ENCODE measurements around the gene PDGFRB. TPM values are rescaled to one million over a fixed set of nuclear protein-coding genes. Genes with fewer than 3 reads are reported as not detected.

The PDGFRB gene
- total RNA-seq, 2 experiments from 2014 or later: 0.23 to 3.0 TPM

DNA sequence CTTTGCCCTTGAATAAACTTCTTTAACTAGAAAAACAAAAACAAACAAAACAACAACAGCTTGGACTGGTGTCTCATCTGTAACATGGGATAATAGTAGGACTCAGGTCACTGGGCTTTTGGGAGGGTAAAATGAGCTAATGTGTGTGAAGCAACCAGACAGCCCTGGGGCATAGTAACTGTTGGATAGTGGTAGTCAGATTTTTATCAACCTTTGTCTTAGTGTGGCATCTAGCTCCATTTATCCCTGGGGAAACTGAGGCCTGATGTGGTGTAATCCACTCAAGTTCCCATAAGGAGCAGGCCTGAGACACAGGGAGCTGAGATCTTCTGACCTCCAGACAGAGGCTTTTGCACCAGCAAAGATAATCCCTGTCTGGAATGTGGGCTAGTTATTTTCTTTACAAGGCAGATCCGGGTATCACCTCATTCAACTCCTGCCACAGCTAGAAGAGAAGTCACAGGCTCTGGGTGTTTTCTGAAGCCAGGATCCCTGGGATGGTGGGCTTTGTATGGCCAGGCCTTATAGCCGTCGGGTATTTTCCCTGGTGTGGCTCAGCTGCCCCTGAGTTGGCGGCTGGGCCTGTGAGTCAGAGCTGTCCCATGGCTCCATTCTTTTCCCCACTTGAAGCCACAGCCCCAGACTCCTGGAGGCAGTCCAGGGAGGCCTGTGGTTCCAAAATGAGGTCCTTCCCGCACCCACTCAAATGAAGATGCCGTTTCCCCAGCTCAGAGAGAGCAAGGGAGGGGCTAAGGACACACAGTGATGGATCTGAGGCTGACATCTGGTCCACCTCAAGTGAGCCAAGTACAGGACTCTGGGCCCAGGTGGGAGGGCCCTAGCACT lies 43.2 kb downstream of the PDGFRB start:
- no peak overlapping the region for H3K4me2 ChIP-seq (ENCODE audit: low read length)
- no peak overlapping the region for H3K4me3 ChIP-seq (ENCODE audit: low read depth, low read length, poor library complexity, severe bottlenecking)
- POLR2A ChIA-PET: interaction anchor here (1.0 kb wide), 1 partner anchor 11 kb away, joined by 4 read pairs; no protein-coding TSS in a partner anchor
- intact Hi-C loops (cut with micrococcal nuclease; ENCODE audit: unreplicated experiment): no loop called here
- H2AFZ ChIP-seq (ENCODE audit: low read length): no peak overlapping the region
- H3K79me2 ChIP-seq (ENCODE audit: insufficient read depth, low read depth, low read length): no peaks in the 10 kb centered on the region
- CTCF ChIA-PET (ENCODE audit: unreplicated experiment): no interaction called here
- no peak for TF ChIP-seq EZH2phosphoT487 (IDR thresholded peaks at IDR 0.05; ENCODE audit: borderline replicate concordance, low read depth, low read length)
- TF ChIP-seq, protein P1, sequence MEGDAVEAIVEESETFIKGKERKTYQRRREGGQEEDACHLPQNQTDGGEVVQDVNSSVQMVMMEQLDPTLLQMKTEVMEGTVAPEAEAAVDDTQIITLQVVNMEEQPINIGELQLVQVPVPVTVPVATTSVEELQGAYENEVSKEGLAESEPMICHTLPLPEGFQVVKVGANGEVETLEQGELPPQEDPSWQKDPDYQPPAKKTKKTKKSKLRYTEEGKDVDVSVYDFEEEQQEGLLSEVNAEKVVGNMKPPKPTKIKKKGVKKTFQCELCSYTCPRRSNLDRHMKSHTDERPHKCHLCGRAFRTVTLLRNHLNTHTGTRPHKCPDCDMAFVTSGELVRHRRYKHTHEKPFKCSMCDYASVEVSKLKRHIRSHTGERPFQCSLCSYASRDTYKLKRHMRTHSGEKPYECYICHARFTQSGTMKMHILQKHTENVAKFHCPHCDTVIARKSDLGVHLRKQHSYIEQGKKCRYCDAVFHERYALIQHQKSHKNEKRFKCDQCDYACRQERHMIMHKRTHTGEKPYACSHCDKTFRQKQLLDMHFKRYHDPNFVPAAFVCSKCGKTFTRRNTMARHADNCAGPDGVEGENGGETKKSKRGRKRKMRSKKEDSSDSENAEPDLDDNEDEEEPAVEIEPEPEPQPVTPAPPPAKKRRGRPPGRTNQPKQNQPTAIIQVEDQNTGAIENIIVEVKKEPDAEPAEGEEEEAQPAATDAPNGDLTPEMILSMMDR (conservative IDR thresholded peaks at IDR 0.05; ENCODE audit: low read length): no peak
- H4K20me1 ChIP-seq (ENCODE audit: insufficient read depth, low read length): no peaks in the 10 kb centered on the region
- no peak for DNase-seq (ENCODE audit: low spot score)
- H3K27ac ChIP-seq (ENCODE audit: low read depth, low read length, poor library complexity, severe bottlenecking): no peak overlapping the region
- no TSS peak for BruUV-seq (replicated peaks)
- no peaks in the 10 kb centered on the region for H3K9me2 ChIP-seq (ENCODE audit: insufficient read depth, low read length)
- H3K9me3 ChIP-seq (ENCODE audit: low read length): no peaks in the 10 kb centered on the region
- no peaks in the 10 kb centered on the region for H3K36me3 ChIP-seq (ENCODE audit: insufficient read depth, low read length)
- H3K4me1 ChIP-seq (ENCODE audit: insufficient read depth, low read length, poor library complexity, severe bottlenecking): no peaks in the 10 kb centered on the region

DNA sequence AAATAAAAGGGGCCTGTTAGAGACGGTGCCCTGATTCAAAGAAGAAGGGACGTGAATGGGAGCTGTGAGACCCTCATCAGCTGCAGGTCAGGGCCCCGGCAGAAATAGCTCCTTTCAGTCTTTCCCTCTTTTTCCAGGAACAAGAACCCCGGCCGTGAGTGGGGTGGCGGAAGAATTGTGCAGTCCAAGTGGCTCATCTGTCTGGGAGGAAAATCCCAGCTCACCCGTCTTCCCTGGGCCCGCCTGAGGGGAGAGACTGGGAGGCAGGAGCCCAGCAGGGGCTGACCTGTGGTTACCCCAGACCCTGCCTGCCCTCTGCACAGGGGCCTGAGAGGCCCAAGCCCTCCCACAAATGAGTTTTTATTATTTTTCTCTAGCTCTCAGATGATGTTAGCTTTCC lies 44.5 kb downstream of the PDGFRB start:
- ChIA-PET POLR2A (interaction anchor here (0.5 to 1.0 kb wide), 3 partner anchors 9 to 563 kb away, joined by 3 to 5 read pairs (median 4); no protein-coding TSS in a partner anchor), CTCF (ENCODE audit: unreplicated experiment) (no interaction called here)
- H3K36me3 ChIP-seq (ENCODE audit: insufficient read depth, low read length): no peaks in the 10 kb centered on the region
- TF ChIP-seq, protein P1 (conservative IDR thresholded peaks at IDR 0.05; ENCODE audit: low read length): no peak
- no peak for TF ChIP-seq EZH2phosphoT487 (IDR thresholded peaks at IDR 0.05; ENCODE audit: borderline replicate concordance, low read depth, low read length)
- H3K9me2 ChIP-seq (ENCODE audit: insufficient read depth, low read length): no peaks in the 10 kb centered on the region
- no peak overlapping the region for H3K27ac ChIP-seq (ENCODE audit: low read depth, low read length, poor library complexity, severe bottlenecking)
- intact Hi-C loops (cut with micrococcal nuclease; ENCODE audit: unreplicated experiment): no loop called here
- no peak overlapping the region for H3K4me3 ChIP-seq (ENCODE audit: low read depth, low read length, poor library complexity, severe bottlenecking)
- no peak for DNase-seq (ENCODE audit: low spot score)
- no TSS peak for BruUV-seq (replicated peaks)
- no peak overlapping the region for H3K4me2 ChIP-seq (ENCODE audit: low read length)
- H4K20me1 ChIP-seq (ENCODE audit: insufficient read depth, low read length): no peaks in the 10 kb centered on the region
- no peak overlapping the region for H2AFZ ChIP-seq (ENCODE audit: low read length)
- H3K9me3 ChIP-seq (ENCODE audit: low read length): no peaks in the 10 kb centered on the region
- H3K79me2 ChIP-seq (ENCODE audit: insufficient read depth, low read depth, low read length): no peaks in the 10 kb centered on the region
- no peaks in the 10 kb centered on the region for H3K4me1 ChIP-seq (ENCODE audit: insufficient read depth, low read length, poor library complexity, severe bottlenecking)

GRCh38 chr5:150109921-150110320 lies 45.7 kb downstream of the PDGFRB start:
- POLR2A ChIA-PET: interaction anchor here (0.6 to 0.7 kb wide), 2 partner anchors 13 to 41 kb away, joined by 3 read pairs; no protein-coding TSS in a partner anchor

More at GRCh38 chr5:150109921-150110320, 45.7 kb downstream of the PDGFRB start:
- CTCF ChIA-PET (ENCODE audit: unreplicated experiment): no interaction called here
- H3K79me2 ChIP-seq (ENCODE audit: insufficient read depth, low read depth, low read length): no peaks in the 10 kb centered on the region
- no peaks in the 10 kb centered on the region for H3K9me2 ChIP-seq (ENCODE audit: insufficient read depth, low read length)
- no peaks in the 10 kb centered on the region for H3K4me1 ChIP-seq (ENCODE audit: insufficient read depth, low read length, poor library complexity, severe bottlenecking)
- no peak for DNase-seq (ENCODE audit: low spot score)
- no peak overlapping the region for H3K4me2 ChIP-seq (ENCODE audit: low read length)
- no peaks in the 10 kb centered on the region for H4K20me1 ChIP-seq (ENCODE audit: insufficient read depth, low read length)
- H2AFZ ChIP-seq (ENCODE audit: low read length): no peak overlapping the region
- TF ChIP-seq, protein P1 (conservative IDR thresholded peaks at IDR 0.05; ENCODE audit: low read length): no peak
- no peak for TF ChIP-seq EZH2phosphoT487 (IDR thresholded peaks at IDR 0.05; ENCODE audit: borderline replicate concordance, low read depth, low read length)
- H3K9me3 ChIP-seq (ENCODE audit: low read length): no peaks in the 10 kb centered on the region
- intact Hi-C loops (cut with micrococcal nuclease; ENCODE audit: unreplicated experiment): no loop called here
- BruUV-seq (replicated peaks): no TSS peak
- H3K36me3 ChIP-seq (ENCODE audit: insufficient read depth, low read length): no peaks in the 10 kb centered on the region
- no peak overlapping the region for H3K27ac ChIP-seq (ENCODE audit: low read depth, low read length, poor library complexity, severe bottlenecking)
- H3K4me3 ChIP-seq (ENCODE audit: low read depth, low read length, poor library complexity, severe bottlenecking): no peak overlapping the region
